DMS114 treated with DMSO at 0.1 percent for 48 hours (cell line): ENCODE results near the gene COG5.
"Not testable (repeated sequence)": the region's sequence is repeated elsewhere in the genome, so short reads cannot be mapped to it uniquely, and the experiment has no call there.

Experiments used
- DNase-seq: peaks from one replicate; lab custom pipeline; 2025; ENCODE audit not compliant: unreplicated experiment; lab: John Stamatoyannopoulos, UW

The COG5 gene

GRCh38 chr7:107233174-107233573 is 330.5 kb downstream of the COG5 start:
- no peak for DNase-seq

- DNase-seq, result no peak
Observed at GRCh38 chr7:107232568-107233090, 331.1 kb downstream of the COG5 start.

GRCh38 chr7:107230334-107230733 is 333.4 kb downstream of the COG5 start:
- no peak for DNase-seq

GRCh38 chr7:107228291-107228690 is 335.4 kb downstream of the COG5 start:
- DNase-seq, result no peak

- no peak for DNase-seq
Observed at GRCh38 chr7:107224374-107225223, 339.1 kb downstream of the COG5 start.

- DNase-seq, result not testable (repeated sequence)
Observed at GRCh38 chr7:107220806-107221205, 342.9 kb downstream of the COG5 start.

GRCh38 chr7:107220356-107220755 is 343.4 kb downstream of the COG5 start:
- DNase-seq, result no peak

GRCh38 chr7:107219563-107220244 is 344.0 kb downstream of the COG5 start:
- no peak for DNase-seq

GRCh38 chr7:107213945-107214344 is 349.8 kb downstream of the COG5 start:
- DNase-seq, result no peak

- no peak for DNase-seq
Observed at GRCh38 chr7:107213193-107213788, 350.4 kb downstream of the COG5 start.

GRCh38 chr7:107212725-107213124 is 351.0 kb downstream of the COG5 start:
- no peak for DNase-seq

GRCh38 chr7:107210400-107210799 is 353.3 kb downstream of the COG5 start:
- DNase-seq, result no peak

GRCh38 chr7:107209565-107209964 is 354.2 kb downstream of the COG5 start:
- DNase-seq, result no peak

GRCh38 chr7:107208563-107208962 is 355.2 kb downstream of the COG5 start:
- no peak for DNase-seq

- no peak for DNase-seq
Observed at GRCh38 chr7:107208024-107208521, 355.6 kb downstream of the COG5 start.

GRCh38 chr7:107207459-107207858 is 356.3 kb downstream of the COG5 start:
- DNase-seq, result no peak

GRCh38 chr7:107206706-107207105 is 357.0 kb downstream of the COG5 start:
- DNase-seq, result no peak

- DNase-seq, result no peak
Observed at GRCh38 chr7:107206136-107206535, 357.6 kb downstream of the COG5 start.

- DNase-seq, result no peak
Observed at GRCh38 chr7:107203607-107204006, 360.1 kb downstream of the COG5 start.

GRCh38 chr7:107201795-107202450 is 361.8 kb downstream of the COG5 start:
- peak; percentile 23 for DNase-seq
